ENCODE measurements around the gene CUEDC1.

GRCh38 chr17:57872536-57872935, 82.7 kb downstream of the CUEDC1 start:
- TF ChIP-seq EZH2 (IDR thresholded peaks at IDR 0.05) (no peak), POLR2AphosphoS5 (IDR thresholded peaks at IDR 0.05; ENCODE audit: borderline replicate concordance, low read depth, low read length) (no peak)
